ENCODE measurements around the gene ENTPD5.

DNA sequence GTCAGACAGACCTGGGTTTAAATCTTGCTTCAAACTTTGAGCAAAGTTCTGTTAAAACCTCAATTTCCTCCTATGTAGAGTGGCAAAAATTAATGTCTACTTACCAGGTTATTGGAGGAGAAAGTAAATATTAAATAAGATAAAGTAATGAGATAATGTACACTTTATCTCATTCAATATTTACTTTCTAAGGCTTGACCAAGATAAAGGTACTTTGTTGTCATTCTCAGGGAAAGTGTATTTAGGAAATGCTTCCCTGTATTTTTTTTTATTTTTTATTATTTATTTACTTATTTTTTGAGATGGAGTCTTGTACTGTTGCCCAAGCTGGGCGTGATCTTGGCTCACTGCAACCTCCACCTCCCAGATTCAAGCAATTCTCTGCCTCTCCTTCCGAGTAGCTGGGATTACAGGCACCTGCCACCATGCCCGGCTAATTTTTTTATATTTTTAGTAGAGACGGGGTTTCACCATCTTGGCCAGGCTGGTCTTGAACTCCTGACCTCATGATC lies 73.9 kb downstream of the ENTPD5 start:
- TF ChIP-seq, protein P1, sequence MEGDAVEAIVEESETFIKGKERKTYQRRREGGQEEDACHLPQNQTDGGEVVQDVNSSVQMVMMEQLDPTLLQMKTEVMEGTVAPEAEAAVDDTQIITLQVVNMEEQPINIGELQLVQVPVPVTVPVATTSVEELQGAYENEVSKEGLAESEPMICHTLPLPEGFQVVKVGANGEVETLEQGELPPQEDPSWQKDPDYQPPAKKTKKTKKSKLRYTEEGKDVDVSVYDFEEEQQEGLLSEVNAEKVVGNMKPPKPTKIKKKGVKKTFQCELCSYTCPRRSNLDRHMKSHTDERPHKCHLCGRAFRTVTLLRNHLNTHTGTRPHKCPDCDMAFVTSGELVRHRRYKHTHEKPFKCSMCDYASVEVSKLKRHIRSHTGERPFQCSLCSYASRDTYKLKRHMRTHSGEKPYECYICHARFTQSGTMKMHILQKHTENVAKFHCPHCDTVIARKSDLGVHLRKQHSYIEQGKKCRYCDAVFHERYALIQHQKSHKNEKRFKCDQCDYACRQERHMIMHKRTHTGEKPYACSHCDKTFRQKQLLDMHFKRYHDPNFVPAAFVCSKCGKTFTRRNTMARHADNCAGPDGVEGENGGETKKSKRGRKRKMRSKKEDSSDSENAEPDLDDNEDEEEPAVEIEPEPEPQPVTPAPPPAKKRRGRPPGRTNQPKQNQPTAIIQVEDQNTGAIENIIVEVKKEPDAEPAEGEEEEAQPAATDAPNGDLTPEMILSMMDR (conservative IDR thresholded peaks at IDR 0.05 in 1 of 2, IDR thresholded peaks at IDR 0.05 in 1 of 2; ENCODE audit: low read depth in 1 of 2, low read length in 2 of 2), result no peak
- TF ChIP-seq EZH2 (IDR thresholded peaks at IDR 0.05; ENCODE audit: low read length, missing control alignments), result no peak
